GM20000 (cell line): Measurements from ENCODE around the gene DNHD1.

Source experiments
- DNase-seq: peaks from one replicate; pipeline ENCODE4 v3.0.0; 2012; ENCODE audit warnings: low spot score
- TF ChIP-seq, protein P1 (sequence below): IDR thresholded peaks from 2 replicates; pipeline ENCODE4 v1.5.1; 2012; ENCODE audit warnings: mild to moderate bottlenecking, control low read depth; ENCODE audit errors: extremely low read depth, missing control alignments

DNHD1 gene

DNA sequence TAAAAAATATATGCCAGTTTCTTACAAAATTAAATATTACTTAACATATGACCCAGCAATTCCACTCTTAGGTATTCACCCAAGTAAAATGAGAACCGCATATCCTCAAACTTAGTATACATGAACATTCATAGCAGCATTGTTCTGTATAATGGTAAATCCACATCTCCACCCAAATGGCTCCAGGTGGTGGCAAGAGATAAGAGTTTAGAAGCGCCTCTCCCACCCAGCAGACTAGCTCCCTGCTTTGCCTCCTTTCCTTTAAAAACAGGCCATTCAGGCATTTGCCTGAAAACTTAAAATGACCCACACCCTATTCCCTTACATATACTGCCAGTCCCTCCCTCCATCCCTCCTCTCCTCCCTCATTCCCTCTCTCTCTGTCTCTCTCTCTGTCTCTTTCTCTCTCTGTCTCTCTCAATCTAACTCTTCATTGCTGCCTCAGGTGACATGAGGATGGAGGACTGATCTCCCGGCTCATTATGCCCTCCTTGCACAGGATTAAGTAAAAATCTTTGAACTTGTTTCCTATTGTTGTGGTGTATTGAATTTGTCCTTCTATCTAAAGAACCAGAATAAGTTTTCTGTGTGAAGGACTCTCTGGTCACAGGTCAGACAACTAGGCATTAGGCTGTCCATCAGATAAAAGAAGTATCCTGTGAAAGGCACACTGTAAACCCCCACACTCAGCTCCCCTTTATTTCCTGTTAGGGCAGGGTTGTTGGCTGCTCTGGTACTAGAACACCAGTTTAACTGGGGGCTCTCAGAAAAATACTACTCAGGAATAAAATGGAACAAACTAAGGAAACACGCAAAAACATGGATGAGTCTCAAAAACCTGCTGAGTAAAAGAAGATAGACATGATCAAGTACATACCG is 58.0 kb downstream of the DNHD1 start:
- DNase-seq, result no peak
- TF ChIP-seq, protein P1, sequence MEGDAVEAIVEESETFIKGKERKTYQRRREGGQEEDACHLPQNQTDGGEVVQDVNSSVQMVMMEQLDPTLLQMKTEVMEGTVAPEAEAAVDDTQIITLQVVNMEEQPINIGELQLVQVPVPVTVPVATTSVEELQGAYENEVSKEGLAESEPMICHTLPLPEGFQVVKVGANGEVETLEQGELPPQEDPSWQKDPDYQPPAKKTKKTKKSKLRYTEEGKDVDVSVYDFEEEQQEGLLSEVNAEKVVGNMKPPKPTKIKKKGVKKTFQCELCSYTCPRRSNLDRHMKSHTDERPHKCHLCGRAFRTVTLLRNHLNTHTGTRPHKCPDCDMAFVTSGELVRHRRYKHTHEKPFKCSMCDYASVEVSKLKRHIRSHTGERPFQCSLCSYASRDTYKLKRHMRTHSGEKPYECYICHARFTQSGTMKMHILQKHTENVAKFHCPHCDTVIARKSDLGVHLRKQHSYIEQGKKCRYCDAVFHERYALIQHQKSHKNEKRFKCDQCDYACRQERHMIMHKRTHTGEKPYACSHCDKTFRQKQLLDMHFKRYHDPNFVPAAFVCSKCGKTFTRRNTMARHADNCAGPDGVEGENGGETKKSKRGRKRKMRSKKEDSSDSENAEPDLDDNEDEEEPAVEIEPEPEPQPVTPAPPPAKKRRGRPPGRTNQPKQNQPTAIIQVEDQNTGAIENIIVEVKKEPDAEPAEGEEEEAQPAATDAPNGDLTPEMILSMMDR, result no peak

DNA sequence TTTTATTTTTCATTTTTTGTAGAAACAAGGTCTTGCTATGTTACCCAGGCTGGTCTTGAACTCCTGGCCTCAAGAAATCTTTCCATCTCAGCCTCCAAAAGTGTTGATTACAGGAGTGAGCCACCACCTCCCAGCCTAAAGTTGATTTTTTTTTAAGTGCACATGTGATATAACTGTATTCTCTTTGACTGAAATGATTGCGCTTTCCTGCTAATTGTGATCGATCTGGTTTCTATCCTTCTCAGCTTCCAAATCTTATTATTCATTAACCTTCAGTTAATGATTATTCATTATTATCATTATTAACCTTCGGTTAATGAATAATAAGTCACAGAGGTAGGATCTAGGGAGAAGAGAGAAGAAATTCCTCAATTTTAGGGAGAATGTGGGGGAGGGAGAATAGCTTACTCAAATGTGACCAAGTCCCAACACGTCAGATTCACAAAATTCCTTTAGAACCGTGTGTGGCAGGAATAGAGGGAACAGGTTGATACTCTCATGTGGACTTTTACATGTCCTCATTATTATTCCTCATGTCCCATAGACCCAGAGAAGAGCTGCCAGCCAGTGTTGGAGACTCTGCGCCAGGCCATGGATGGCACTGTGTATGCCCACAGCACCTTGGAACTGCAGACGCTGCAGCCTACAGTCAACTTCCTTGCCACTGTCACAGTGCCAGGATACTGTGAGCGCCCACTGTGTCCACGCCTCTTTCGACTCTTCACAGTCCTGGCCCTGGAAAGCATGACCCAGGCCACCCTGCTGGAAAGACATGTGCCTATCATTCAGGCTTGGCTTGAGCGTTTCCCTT is 59.3 kb downstream of the DNHD1 start:
- no peak for DNase-seq
- TF ChIP-seq, protein P1, result no peak

DNA sequence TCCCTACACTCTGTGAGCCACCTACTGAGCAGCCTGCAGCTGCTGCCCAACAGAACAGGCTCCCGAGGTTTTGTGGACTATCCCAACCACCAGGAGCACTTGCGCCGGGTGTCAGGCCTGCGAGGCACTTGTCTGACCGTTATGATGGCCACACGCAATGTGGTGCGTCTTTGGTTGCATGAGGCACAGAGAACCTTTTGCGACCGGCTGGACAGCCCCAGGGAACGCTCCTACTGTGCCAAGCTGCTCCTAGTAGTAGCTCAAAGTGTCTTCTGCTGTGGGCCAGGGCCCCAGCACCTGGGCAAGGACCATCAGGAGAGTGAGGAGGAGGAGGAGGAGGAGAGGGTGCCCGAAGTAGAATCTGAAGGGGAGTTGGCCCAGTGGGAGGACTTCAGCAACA is 60.0 kb downstream of the DNHD1 start:
- TF ChIP-seq, protein P1, result no peak
- DNase-seq, result no peak

DNA sequence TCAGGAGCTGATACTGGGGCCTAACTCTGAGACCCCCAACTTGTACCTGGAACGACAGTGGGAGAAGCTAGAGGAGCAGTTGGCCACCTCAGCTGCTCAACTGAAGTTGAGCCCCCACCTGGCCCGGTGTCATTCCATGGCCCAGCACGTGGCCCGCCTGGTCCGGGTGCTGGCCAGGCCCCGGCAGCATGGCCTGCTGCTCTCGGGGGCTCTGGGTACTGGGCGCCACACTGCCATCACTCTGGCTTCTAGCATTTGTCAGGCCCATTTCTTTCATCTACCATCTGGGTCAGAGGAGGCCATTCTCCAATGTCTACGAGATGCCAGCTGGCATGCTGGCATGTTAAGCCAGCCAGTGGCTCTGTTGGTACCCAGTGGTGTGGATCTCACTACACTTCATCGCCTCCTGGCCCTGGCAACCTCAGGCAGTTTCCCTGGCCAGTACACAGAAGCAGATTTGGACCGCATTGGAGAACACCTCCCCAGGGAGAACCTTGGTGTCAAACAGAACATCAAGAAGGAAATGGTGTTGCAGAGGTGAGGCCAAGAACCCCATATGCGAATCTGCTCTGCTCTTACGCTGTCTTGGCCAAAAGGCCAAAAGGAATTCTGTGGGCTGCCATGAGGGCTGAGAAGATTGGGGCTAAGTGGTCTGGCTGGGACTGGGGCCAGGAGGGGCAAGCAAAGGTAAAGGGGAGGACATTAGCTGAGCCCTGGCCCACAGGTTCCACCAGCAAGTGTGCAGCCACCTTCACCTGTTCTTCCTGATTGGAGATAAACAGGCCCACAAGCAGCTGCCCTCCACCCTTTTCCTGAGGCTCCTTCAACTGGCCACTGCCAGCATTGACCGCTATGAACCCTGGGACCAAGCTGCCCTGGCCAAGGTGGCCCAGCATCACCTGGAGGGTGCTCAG is 60.9 kb downstream of the DNHD1 start:
- TF ChIP-seq, protein P1, result no peak
- DNase-seq, result no peak

DNA sequence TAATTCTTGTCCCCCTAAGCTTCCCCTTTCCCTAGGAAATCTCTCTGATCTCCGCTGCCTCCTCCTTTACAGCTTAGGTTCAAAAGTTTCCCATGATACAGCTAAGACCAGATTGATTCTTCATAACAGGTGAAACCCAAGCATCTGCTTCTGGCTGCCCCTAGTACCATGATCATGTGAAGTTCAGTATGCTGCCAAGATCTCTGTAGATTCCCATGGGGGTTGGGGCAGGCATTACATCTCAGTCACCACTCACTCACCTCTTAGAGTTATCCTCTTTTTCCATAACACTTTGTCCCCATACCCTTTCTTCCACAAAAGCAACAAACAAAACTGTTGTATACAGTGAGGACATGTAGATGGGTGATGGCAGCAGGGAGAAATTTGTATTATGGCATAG is 62.3 kb downstream of the DNHD1 start:
- no peak for DNase-seq
- TF ChIP-seq, protein P1, result no peak

DNA sequence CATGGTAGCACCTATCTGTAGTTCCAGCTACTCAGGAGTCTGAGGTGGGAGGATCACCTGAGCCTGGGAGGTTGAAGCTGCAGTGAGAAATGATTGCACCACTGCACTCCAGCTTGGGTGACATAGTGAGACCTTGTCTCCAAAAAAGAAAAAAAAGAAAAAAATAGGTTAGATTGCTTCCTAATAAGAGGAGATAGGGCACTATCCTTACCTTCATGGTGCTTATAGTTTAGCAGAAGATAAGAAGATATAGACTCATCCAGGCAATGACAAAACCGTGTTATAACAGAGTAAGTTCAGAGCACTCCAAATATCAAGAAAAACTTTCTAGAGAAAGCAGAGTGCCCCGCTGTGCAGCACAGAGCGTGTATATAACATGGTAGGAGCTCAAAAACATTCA is 64.2 kb downstream of the DNHD1 start:
- DNase-seq, result no peak
- TF ChIP-seq, protein P1, result no peak
